Neutrophil (primary cell): ENCODE results near the gene PDE6B.

Experiments
- H3K27ac ChIP-seq: fragments of 200-600 bp; sonication (generic); 2 replicates; pipeline ENCODE4 v1.5.1; 2016; ENCODE audit warnings: mild to moderate bottlenecking, moderate library complexity
- H3K27me3 ChIP-seq: fragments of 200-600 bp; sonication (generic); 2 replicates; pipeline ENCODE4 v1.6.0; 2016; ENCODE audit warnings: mild to moderate bottlenecking
- H3K36me3 ChIP-seq: fragments of 200-600 bp; sonication (generic); 2 replicates; pipeline ENCODE4 v1.5.1; 2017
- H3K4me1 ChIP-seq, 2 experiments: fragments of 200-600 bp in 1 of 2; sonication (generic) in 1 of 2; 1 replicate in 1 of 2; 2 replicates in 1 of 2; pipeline versions ENCODE4 v1.5.1 to v1.6.1; 2013 to 2016; ENCODE audit warnings: low read depth in 1 of 2, low read length in 1 of 2, mild to moderate bottlenecking in 1 of 2, moderate library complexity in 1 of 2; ENCODE audit not compliant: control insufficient read depth in 1 of 2, insufficient read depth in 1 of 2
- H3K4me3 ChIP-seq, 2 experiments: fragments of 200-600 bp in 1 of 2; sonication (generic) in 1 of 2; 1 replicate in 1 of 2; 2 replicates in 1 of 2; pipeline ENCODE4 v1.5.1; 2013 to 2016; ENCODE audit warnings: low read depth in 1 of 2, low read length in 1 of 2, mild to moderate bottlenecking in 1 of 2, moderate library complexity in 1 of 2
- H3K9me3 ChIP-seq: fragments of 200-600 bp; sonication (generic); 2 replicates; pipeline ENCODE4 v1.5.1; 2016
- CTCF ChIP-seq: fragments of 200-600 bp; sonication (generic); IDR thresholded peaks from 2 replicates; pipeline ENCODE4 v1.5.1; 2016; ENCODE audit warnings: antibody characterized with exemption

The PDE6B gene

GRCh38 chr4:657338-657833 lies 32.0 kb downstream of the PDE6B start:
- Histone ChIP-seq H3K4me1 (no peaks in the 10 kb centered on the region), H3K9me3 (no peaks in the 10 kb centered on the region), H3K27ac (no peak overlapping the region), H3K36me3 (no peaks in the 10 kb centered on the region), H3K27me3 (peaks cover 5% of the 10 kb centered on the region), H3K4me3 (no peak overlapping the region)
- TF ChIP-seq CTCF: no peak

- Histone ChIP-seq H3K4me1 (peaks cover 0 to under 1% of the 10 kb centered on the region in 2 experiments), H3K9me3 (no peaks in the 10 kb centered on the region), H3K27ac (no peak overlapping the region), H3K36me3 (no peaks in the 10 kb centered on the region), H3K27me3 (no peaks in the 10 kb centered on the region), H3K4me3 (no peak overlapping the region)
- TF ChIP-seq CTCF: no peak
Measured at GRCh38 chr4:657834-658667, 32.7 kb downstream of the PDE6B start.

GRCh38 chr4:658681-659667 lies 33.6 kb downstream of the PDE6B start:
- Histone ChIP-seq H3K4me3 (no peak overlapping the region), H3K4me1 (peaks cover 0 to 7% of the 10 kb centered on the region in 2 experiments), H3K9me3 (no peaks in the 10 kb centered on the region), H3K27me3 (no peaks in the 10 kb centered on the region), H3K27ac (no peak overlapping the region), H3K36me3 (no peaks in the 10 kb centered on the region)
- TF ChIP-seq CTCF: no peak

GRCh38 chr4:659851-660250 lies 34.5 kb downstream of the PDE6B start:
- Histone ChIP-seq H3K27me3 (no peaks in the 10 kb centered on the region), H3K9me3 (no peaks in the 10 kb centered on the region), H3K4me1 (peaks cover 4 to 10% of the 10 kb centered on the region in 2 experiments), H3K27ac (no peak overlapping the region), H3K36me3 (no peaks in the 10 kb centered on the region), H3K4me3 (no peak overlapping the region)
- TF ChIP-seq CTCF: no peak

GRCh38 chr4:660401-660800 lies 35.0 kb downstream of the PDE6B start:
- Histone ChIP-seq H3K36me3 (no peaks in the 10 kb centered on the region), H3K4me1 (peaks cover 4 to 10% of the 10 kb centered on the region in 2 experiments), H3K27ac (no peak overlapping the region), H3K27me3 (no peaks in the 10 kb centered on the region), H3K9me3 (no peaks in the 10 kb centered on the region), H3K4me3 (no peak overlapping the region)
- TF ChIP-seq CTCF: no peak
